ENCODE data around the gene RNF144B. TPM values are rescaled to one million over a fixed set of nuclear protein-coding genes. Genes with fewer than 3 reads are reported as not detected.

The RNF144B gene
- total RNA-seq, 4 donors from 2014 or later: 8.4 to 47.0 (median 31.9) TPM

- TF ChIP-seq, protein P1, sequence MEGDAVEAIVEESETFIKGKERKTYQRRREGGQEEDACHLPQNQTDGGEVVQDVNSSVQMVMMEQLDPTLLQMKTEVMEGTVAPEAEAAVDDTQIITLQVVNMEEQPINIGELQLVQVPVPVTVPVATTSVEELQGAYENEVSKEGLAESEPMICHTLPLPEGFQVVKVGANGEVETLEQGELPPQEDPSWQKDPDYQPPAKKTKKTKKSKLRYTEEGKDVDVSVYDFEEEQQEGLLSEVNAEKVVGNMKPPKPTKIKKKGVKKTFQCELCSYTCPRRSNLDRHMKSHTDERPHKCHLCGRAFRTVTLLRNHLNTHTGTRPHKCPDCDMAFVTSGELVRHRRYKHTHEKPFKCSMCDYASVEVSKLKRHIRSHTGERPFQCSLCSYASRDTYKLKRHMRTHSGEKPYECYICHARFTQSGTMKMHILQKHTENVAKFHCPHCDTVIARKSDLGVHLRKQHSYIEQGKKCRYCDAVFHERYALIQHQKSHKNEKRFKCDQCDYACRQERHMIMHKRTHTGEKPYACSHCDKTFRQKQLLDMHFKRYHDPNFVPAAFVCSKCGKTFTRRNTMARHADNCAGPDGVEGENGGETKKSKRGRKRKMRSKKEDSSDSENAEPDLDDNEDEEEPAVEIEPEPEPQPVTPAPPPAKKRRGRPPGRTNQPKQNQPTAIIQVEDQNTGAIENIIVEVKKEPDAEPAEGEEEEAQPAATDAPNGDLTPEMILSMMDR (IDR thresholded peaks at IDR 0.05 in 4 of 5, conservative IDR thresholded peaks at IDR 0.05 in 1 of 5): no peak
- TF ChIP-seq POLR2A (IDR thresholded peaks at IDR 0.05): no peak
- H3K27ac ChIP-seq: no peak overlapping the region
- H3K4me3 ChIP-seq: no peak overlapping the region
- intact Hi-C loops (cut with DNase I; ENCODE audit: low total_unique reads) (no loop called here), in situ Hi-C loops (cut with MboI; ENCODE audit: low sequenced_read_pairs in 4 of 4) (no loop called here)
- no peaks in the 10 kb centered on the region for H3K4me1 ChIP-seq
- H3K9me3 ChIP-seq: no peaks in the 10 kb centered on the region
- DNase-seq (no peak), ATAC-seq (no peak)
- H3K27me3 ChIP-seq: no peaks in the 10 kb centered on the region
- no peaks in the 10 kb centered on the region for H3K36me3 ChIP-seq
Observed at GRCh38 chr6:18491308-18492045, 104.3 kb downstream of the RNF144B start.

DNA sequence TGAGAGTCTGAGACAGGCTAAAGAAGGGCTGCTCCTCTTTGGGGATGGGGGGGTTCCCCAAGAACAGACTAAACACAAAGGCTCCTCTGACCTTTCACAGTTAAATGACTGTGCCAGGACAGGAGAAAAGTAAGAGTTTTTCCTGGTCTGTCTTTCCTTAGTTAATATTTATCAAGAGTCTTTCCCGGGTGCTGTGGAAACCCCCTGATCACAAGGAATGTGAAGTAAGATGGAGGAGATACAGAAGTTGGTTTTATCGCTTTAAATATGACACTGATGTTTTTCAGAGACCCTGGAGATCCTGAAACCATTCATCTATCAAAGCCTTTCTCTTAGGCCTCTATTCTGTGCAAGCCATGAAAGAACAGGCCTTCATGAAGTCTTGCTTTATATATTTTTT lies 105.8 kb downstream of the RNF144B start:
- intact Hi-C loops (cut with DNase I; ENCODE audit: low total_unique reads) (no loop called here), in situ Hi-C loops (cut with MboI; ENCODE audit: low sequenced_read_pairs in 4 of 4) (no loop called here)
- H3K4me1 ChIP-seq: no peaks in the 10 kb centered on the region
- H3K27ac ChIP-seq: no peak overlapping the region
- H3K36me3 ChIP-seq: no peaks in the 10 kb centered on the region
- H3K9me3 ChIP-seq: no peaks in the 10 kb centered on the region
- TF ChIP-seq, protein P1 (IDR thresholded peaks at IDR 0.05 in 4 of 5, conservative IDR thresholded peaks at IDR 0.05 in 1 of 5): no peak
- TF ChIP-seq POLR2A (IDR thresholded peaks at IDR 0.05): no peak
- no peak overlapping the region for H3K4me3 ChIP-seq
- ATAC-seq (no peak), DNase-seq (no peak)
- H3K27me3 ChIP-seq: no peaks in the 10 kb centered on the region

- no peak for TF ChIP-seq POLR2A (IDR thresholded peaks at IDR 0.05)
- TF ChIP-seq, protein P1 (IDR thresholded peaks at IDR 0.05 in 4 of 5, conservative IDR thresholded peaks at IDR 0.05 in 1 of 5): no peak
- intact Hi-C loops (cut with DNase I; ENCODE audit: low total_unique reads) (no loop called here), in situ Hi-C loops (cut with MboI; ENCODE audit: low sequenced_read_pairs in 4 of 4) (no loop called here)
- Histone ChIP-seq H3K27me3 (no peaks in the 10 kb centered on the region), H3K4me3 (no peak overlapping the region), H3K36me3 (no peaks in the 10 kb centered on the region), H3K27ac (no peak overlapping the region), H3K4me1 (no peaks in the 10 kb centered on the region), H3K9me3 (no peaks in the 10 kb centered on the region)
- DNase-seq (no peak), ATAC-seq (no peak)
Observed at GRCh38 chr6:18493382-18493891, 106.3 kb downstream of the RNF144B start.

GRCh38 chr6:18493925-18494324 lies 106.8 kb downstream of the RNF144B start:
- no peak overlapping the region for H3K4me3 ChIP-seq
- no peaks in the 10 kb centered on the region for H3K36me3 ChIP-seq
- DNase-seq (no peak), ATAC-seq (no peak)
- H3K4me1 ChIP-seq: no peaks in the 10 kb centered on the region
- in situ Hi-C loops (cut with MboI; ENCODE audit: low sequenced_read_pairs in 4 of 4) (no loop called here), intact Hi-C loops (cut with DNase I; ENCODE audit: low total_unique reads) (no loop called here)
- H3K9me3 ChIP-seq: no peaks in the 10 kb centered on the region
- TF ChIP-seq POLR2A (IDR thresholded peaks at IDR 0.05): no peak
- TF ChIP-seq, protein P1 (IDR thresholded peaks at IDR 0.05 in 4 of 5, conservative IDR thresholded peaks at IDR 0.05 in 1 of 5): no peak
- H3K27me3 ChIP-seq: no peaks in the 10 kb centered on the region
- no peak overlapping the region for H3K27ac ChIP-seq
